ENCODE results near the gene MEG3. TPM values are rescaled to one million over a fixed set of nuclear protein-coding genes. Genes with fewer than 3 reads are reported as not detected.

Gene MEG3
- total and polyA plus RNA-seq, 2 experiments from 2014 or later = not detected

GRCh38 chr14:100851586-100851916, 25.6 kb downstream of the MEG3 start (continued):
- TF ChIP-seq ZNF462 (CRISPR knock-in tag; IDR thresholded peaks at IDR 0.05) (no peak), REST (IDR thresholded peaks at IDR 0.05; ENCODE audit: unreplicated experiment) (no peak)

- Histone ChIP-seq H3K9me2 (ENCODE audit: insufficient read depth) (no peaks in the 10 kb centered on the region), H3K27ac (ENCODE audit: low read depth) (no peak overlapping the region), H3K4me2 (no peak overlapping the region), H4K20me1 (replicated peaks; ENCODE audit: insufficient read depth) (no peaks in the 10 kb centered on the region), H2AFZ (no peak overlapping the region), H3K4me3 (no peak overlapping the region), H3K4me1 (ENCODE audit: insufficient read depth) (no peaks in the 10 kb centered on the region), H3K36me3 (ENCODE audit: insufficient read depth) (no peaks in the 10 kb centered on the region), H3K27me3 (ENCODE audit: insufficient read depth) (no peaks in the 10 kb centered on the region), H3F3A (replicated peaks; ENCODE audit: low read depth) (no peaks in the 10 kb centered on the region), H3K79me2 (replicated peaks; ENCODE audit: insufficient read depth) (no peaks in the 10 kb centered on the region)
- Mint-ChIP-seq H3K4me1 (no peaks in the 10 kb centered on the region; the same call in 2 of the 3 replicates), H3K4me3 (no peak overlapping the region), H3K27ac (no peak overlapping the region), H3K27me3 (ENCODE audit: insufficient read depth, low read depth, poor library complexity) (no peaks in the 10 kb centered on the region), H3K9me3 (no peaks in the 10 kb centered on the region), H3K36me3 (ENCODE audit: low read depth) (no peaks in the 10 kb centered on the region)
- ATAC-seq (no peak), DNase-seq (ENCODE audit: low spot score) (no peak)
- TF ChIP-seq NANOG (IDR thresholded peaks at IDR 0.05; ENCODE audit: borderline replicate concordance) (no peak), EZH2 (IDR thresholded peaks at IDR 0.05; ENCODE audit: low read depth, unreplicated experiment) (no peak), ZNF331 (CRISPR knock-in tag; IDR thresholded peaks at IDR 0.05; ENCODE audit: low read depth) (no peak), CTCF (conservative IDR thresholded peaks at IDR 0.05; ENCODE audit: low read depth in 2 of 2) (no peak), REST (IDR thresholded peaks at IDR 0.05; ENCODE audit: unreplicated experiment) (no peak), POLR2AphosphoS5 (IDR thresholded peaks at IDR 0.05; ENCODE audit: low read depth) (no peak)
Observed at GRCh38 chr14:100851946-100852620, 26.2 kb downstream of the MEG3 start.

All from GM23338 (cell line).